Measurements from ENCODE around the gene IRX6. TPM values are rescaled to one million over a fixed set of nuclear protein-coding genes. Genes with fewer than 3 reads are reported as not detected.

IRX6 gene
- total and polyA plus RNA-seq, 2 donors (not counting 3 experiments of a cell fraction or from before 2014, with no cell fraction given): not detected

GRCh38 chr16:55341681-55342080, 17.7 kb downstream of the IRX6 start:
- no peak for FAIRE-seq
- dilution Hi-C loops (cut with MboI; ENCODE audit: extremely low pct_ligation_motif_present, low sequenced_read_pairs): no loop called here

DNA sequence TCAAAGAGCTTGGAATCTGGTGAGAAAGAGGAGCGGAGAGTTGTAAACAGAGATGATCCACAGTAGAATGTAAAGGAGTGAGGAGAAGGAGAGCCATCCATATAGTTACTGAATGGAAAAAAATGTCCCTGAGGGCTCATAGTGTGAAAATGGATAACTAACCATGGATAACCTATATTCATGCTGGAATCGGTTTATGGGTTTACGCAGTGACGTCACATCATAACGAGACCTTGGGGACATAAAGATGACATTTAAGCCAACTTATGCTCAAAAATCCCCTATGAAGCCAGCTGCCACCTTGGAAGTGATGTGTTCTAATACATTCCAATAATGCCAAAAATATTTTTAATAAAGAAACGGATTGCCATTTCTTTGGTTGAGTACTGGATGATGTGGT, 22.5 kb downstream of the IRX6 start:
- Histone ChIP-seq H3K4me2 (ENCODE audit: insufficient read depth, low read length) (no peak overlapping the region), H3K27me3 (ENCODE audit: control insufficient read depth in 2 of 2, insufficient read depth in 2 of 2, low read length in 2 of 2) (no peaks in the 10 kb centered on the region), H3K4me3 (replicated peaks in 1 of 3; ENCODE audit: insufficient read depth in 1 of 3, low read depth in 1 of 3, low read length in 3 of 3) (no peak overlapping the region), H3K27ac (ENCODE audit: insufficient read depth, low read depth, low read length) (no peak overlapping the region), H3K36me3 (ENCODE audit: control insufficient read depth in 2 of 2, extremely low read depth in 1 of 2, insufficient read depth in 2 of 2, low read length in 2 of 2) (no peaks in the 10 kb centered on the region), H4K20me1 (replicated peaks; ENCODE audit: control insufficient read depth, extremely low read depth, insufficient read depth, low read length) (no peaks in the 10 kb centered on the region), H2AFZ (ENCODE audit: low read depth, low read length) (no peak overlapping the region), H3K9ac (replicated peaks; ENCODE audit: extremely low read depth, insufficient read depth, low read length) (no peak overlapping the region), H3K9me3 (replicated peaks; ENCODE audit: control insufficient read depth, insufficient read depth, low read length) (no peaks in the 10 kb centered on the region), H3K79me2 (ENCODE audit: control insufficient read depth, insufficient read depth, low read length) (no peaks in the 10 kb centered on the region), H3K9me1 (replicated peaks; ENCODE audit: control insufficient read depth, extremely low read depth, insufficient read depth, low read length) (no peaks in the 10 kb centered on the region), H3K4me1 (ENCODE audit: control insufficient read depth, extremely low read depth, insufficient read depth, low read length) (no peaks in the 10 kb centered on the region)
- no TSS peak for BruUV-seq (replicated peaks)
- dilution Hi-C loops (cut with MboI; ENCODE audit: extremely low pct_ligation_motif_present, low sequenced_read_pairs): no loop called here
- FAIRE-seq: no peak
- CTCF ChIA-PET: no interaction called here
- intact Hi-C loops (cut with micrococcal nuclease): no loop called here
- POLR2A ChIA-PET: no interaction called here
- no peak for DNase-seq (ENCODE audit: low read depth, low spot score)
- TF ChIP-seq MYC (IDR thresholded peaks at IDR 0.05; ENCODE audit: low read depth, low read length) (no peak), MAX (IDR thresholded peaks at IDR 0.05; ENCODE audit: insufficient read depth, insufficient read length) (no peak), JUN (IDR thresholded peaks at IDR 0.05; ENCODE audit: borderline replicate concordance, insufficient read depth, insufficient read length, low read depth) (no peak), POLR2A (IDR thresholded peaks at IDR 0.05; ENCODE audit: low read depth, low read length) (no peak), EZH2 (IDR thresholded peaks at IDR 0.05; ENCODE audit: borderline replicate concordance, low read depth, low read length, severe bottlenecking) (no peak), FOS (IDR thresholded peaks at IDR 0.05; ENCODE audit: borderline replicate concordance, insufficient read depth, low read length) (no peak), GATA2 (IDR thresholded peaks at IDR 0.05; ENCODE audit: insufficient read depth, insufficient read length, low read depth, low read length) (no peak), POLR2AphosphoS5 (IDR thresholded peaks at IDR 0.05; ENCODE audit: insufficient read depth, low read depth, low read length) (no peak)
- TF ChIP-seq, protein P1, sequence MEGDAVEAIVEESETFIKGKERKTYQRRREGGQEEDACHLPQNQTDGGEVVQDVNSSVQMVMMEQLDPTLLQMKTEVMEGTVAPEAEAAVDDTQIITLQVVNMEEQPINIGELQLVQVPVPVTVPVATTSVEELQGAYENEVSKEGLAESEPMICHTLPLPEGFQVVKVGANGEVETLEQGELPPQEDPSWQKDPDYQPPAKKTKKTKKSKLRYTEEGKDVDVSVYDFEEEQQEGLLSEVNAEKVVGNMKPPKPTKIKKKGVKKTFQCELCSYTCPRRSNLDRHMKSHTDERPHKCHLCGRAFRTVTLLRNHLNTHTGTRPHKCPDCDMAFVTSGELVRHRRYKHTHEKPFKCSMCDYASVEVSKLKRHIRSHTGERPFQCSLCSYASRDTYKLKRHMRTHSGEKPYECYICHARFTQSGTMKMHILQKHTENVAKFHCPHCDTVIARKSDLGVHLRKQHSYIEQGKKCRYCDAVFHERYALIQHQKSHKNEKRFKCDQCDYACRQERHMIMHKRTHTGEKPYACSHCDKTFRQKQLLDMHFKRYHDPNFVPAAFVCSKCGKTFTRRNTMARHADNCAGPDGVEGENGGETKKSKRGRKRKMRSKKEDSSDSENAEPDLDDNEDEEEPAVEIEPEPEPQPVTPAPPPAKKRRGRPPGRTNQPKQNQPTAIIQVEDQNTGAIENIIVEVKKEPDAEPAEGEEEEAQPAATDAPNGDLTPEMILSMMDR (IDR thresholded peaks at IDR 0.05; ENCODE audit: extremely low read depth in 1 of 2, insufficient read depth in 1 of 2, low read depth in 1 of 2, low read length in 2 of 2): no peak

More at GRCh38 chr16:55341681-55342080, 17.7 kb downstream of the IRX6 start:
- Histone ChIP-seq H3K4me3 (replicated peaks in 1 of 3; ENCODE audit: insufficient read depth in 1 of 3, low read depth in 1 of 3, low read length in 3 of 3) (no peak overlapping the region), H3K27ac (ENCODE audit: insufficient read depth, low read depth, low read length) (no peak overlapping the region), H3K9ac (replicated peaks; ENCODE audit: extremely low read depth, insufficient read depth, low read length) (no peak overlapping the region), H3K9me3 (replicated peaks; ENCODE audit: control insufficient read depth, insufficient read depth, low read length) (no peaks in the 10 kb centered on the region), H3K79me2 (ENCODE audit: control insufficient read depth, insufficient read depth, low read length) (no peaks in the 10 kb centered on the region), H3K9me1 (replicated peaks; ENCODE audit: control insufficient read depth, extremely low read depth, insufficient read depth, low read length) (no peaks in the 10 kb centered on the region), H3K4me1 (ENCODE audit: control insufficient read depth, extremely low read depth, insufficient read depth, low read length) (no peaks in the 10 kb centered on the region), H3K36me3 (ENCODE audit: control insufficient read depth in 2 of 2, extremely low read depth in 1 of 2, insufficient read depth in 2 of 2, low read length in 2 of 2) (no peaks in the 10 kb centered on the region), H2AFZ (ENCODE audit: low read depth, low read length) (no peak overlapping the region), H4K20me1 (replicated peaks; ENCODE audit: control insufficient read depth, extremely low read depth, insufficient read depth, low read length) (no peaks in the 10 kb centered on the region), H3K4me2 (ENCODE audit: insufficient read depth, low read length) (no peak overlapping the region), H3K27me3 (ENCODE audit: control insufficient read depth in 2 of 2, insufficient read depth in 2 of 2, low read length in 2 of 2) (no peaks in the 10 kb centered on the region)
- ChIA-PET POLR2A (no interaction called here), CTCF (no interaction called here)
- no peak for DNase-seq (ENCODE audit: low read depth, low spot score)
- TF ChIP-seq POLR2A (IDR thresholded peaks at IDR 0.05; ENCODE audit: low read depth, low read length): no peak
- no peak for TF ChIP-seq JUN (IDR thresholded peaks at IDR 0.05; ENCODE audit: borderline replicate concordance, insufficient read depth, insufficient read length, low read depth)
- no peak for TF ChIP-seq MYC (IDR thresholded peaks at IDR 0.05; ENCODE audit: low read depth, low read length)
- TF ChIP-seq GATA2 (IDR thresholded peaks at IDR 0.05; ENCODE audit: insufficient read depth, insufficient read length, low read depth, low read length): no peak
- TF ChIP-seq, protein P1 (IDR thresholded peaks at IDR 0.05; ENCODE audit: extremely low read depth in 1 of 2, insufficient read depth in 1 of 2, low read depth in 1 of 2, low read length in 2 of 2): no peak
- TF ChIP-seq FOS (IDR thresholded peaks at IDR 0.05; ENCODE audit: borderline replicate concordance, insufficient read depth, low read length): no peak
- no peak for TF ChIP-seq POLR2AphosphoS5 (IDR thresholded peaks at IDR 0.05; ENCODE audit: insufficient read depth, low read depth, low read length)
- intact Hi-C loops (cut with micrococcal nuclease): no loop called here
- no TSS peak for BruUV-seq (replicated peaks)

Measured in endothelial cell of umbilical vein (primary cell).